SW480 (cell line): ENCODE results near the gene TMEM198.

ENCODE experiments used
- DNase-seq: peaks from one replicate; pipeline ENCODE4 v3.0.0-alpha.2; 2016; ENCODE audit warnings: low spot score

The TMEM198 gene

GRCh38 chr2:219509780-219510511, 33.9 kb upstream of the TMEM198 start:
- peak; percentile 60 for DNase-seq

GRCh38 chr2:219510512-219511135, 33.2 kb upstream of the TMEM198 start:
- no peak for DNase-seq

- no peak for DNase-seq
Measured at GRCh38 chr2:219511547-219512325, 32.1 kb upstream of the TMEM198 start.

- DNase-seq, result no peak
Measured at GRCh38 chr2:219512524-219513216, 31.2 kb upstream of the TMEM198 start.

GRCh38 chr2:219513787-219514186, 30.0 kb upstream of the TMEM198 start:
- no peak for DNase-seq

- no peak for DNase-seq
Measured at GRCh38 chr2:219514196-219514761, 29.5 kb upstream of the TMEM198 start, which contains the start of gene ASIC4. Gene ASIC4 (plus strand): TSS chr2:219514482. CDS start chr2:219514725, 243 bp downstream.

- no peak for DNase-seq
Measured at GRCh38 chr2:219514836-219515235, 29.0 kb upstream of the TMEM198 start.

GRCh38 chr2:219515874-219516629, 27.8 kb upstream of the TMEM198 start:
- DNase-seq, result no peak

GRCh38 chr2:219516888-219517287, 26.9 kb upstream of the TMEM198 start:
- DNase-seq, result no peak

GRCh38 chr2:219517954-219518778, 25.7 kb upstream of the TMEM198 start:
- DNase-seq, result no peak

GRCh38 chr2:219519526-219519916, 24.3 kb upstream of the TMEM198 start:
- DNase-seq, result no peak

- DNase-seq, result no peak
Measured at GRCh38 chr2:219520079-219520478, 23.7 kb upstream of the TMEM198 start.

GRCh38 chr2:219521066-219521880, 22.6 kb upstream of the TMEM198 start:
- peak; percentile 54 for DNase-seq

- peak; percentile 83 for DNase-seq
Measured at GRCh38 chr2:219522111-219523030, 21.5 kb upstream of the TMEM198 start.

- DNase-seq, result no peak
Measured at GRCh38 chr2:219523031-219523671, 20.7 kb upstream of the TMEM198 start.

GRCh38 chr2:219524817-219525216, 19.0 kb upstream of the TMEM198 start:
- no peak for DNase-seq

- DNase-seq, result no peak
Measured at GRCh38 chr2:219525533-219526232, 18.1 kb upstream of the TMEM198 start.
